ENCODE data around the gene GP5.

The GP5 gene

DNA sequence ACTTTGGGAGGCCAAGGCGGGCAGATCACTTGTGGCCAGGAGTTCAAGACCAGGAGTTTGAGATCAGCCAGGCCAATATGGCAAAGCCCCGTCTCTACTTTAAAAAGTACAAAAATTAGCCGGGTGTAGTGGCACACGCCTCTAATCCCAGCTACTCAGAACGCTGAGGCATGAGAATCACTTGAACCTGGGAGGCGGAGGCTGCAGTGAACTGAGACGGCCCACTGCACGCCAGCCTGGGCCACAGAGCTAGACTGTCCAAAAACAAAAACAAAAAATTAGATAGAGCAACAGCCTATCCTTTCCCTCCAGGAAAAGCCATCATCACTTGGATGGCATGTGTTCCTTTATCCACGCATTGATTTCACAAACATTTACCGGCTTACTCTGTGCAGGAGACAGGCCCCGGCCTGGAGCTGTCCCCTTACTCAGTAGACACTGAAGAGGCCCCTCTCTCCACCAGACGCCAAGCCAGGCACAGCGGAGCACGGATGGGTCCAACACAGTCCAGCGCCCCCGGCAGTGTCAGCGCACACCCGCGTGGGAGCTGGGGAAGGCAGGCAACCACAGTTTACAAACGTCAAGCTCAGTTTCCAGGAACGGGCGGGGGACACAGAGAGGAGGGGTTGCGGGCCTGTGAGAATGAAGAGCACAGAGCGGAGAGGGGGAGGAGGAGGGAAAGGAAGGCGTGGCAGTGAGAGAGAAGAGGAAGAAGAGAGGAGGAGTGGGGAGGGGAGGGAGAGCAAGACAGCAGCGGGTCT lies 3.1 kb downstream of the GP5 start:
- Mint-ChIP-seq H3K9me3 (no peaks in the 10 kb centered on the region), H3K27ac (ENCODE audit: low read depth) (no peak overlapping the region), H3K4me3 (peak overlapping the region; percentile 77), H3K27me3 (peaks cover 58% of the 10 kb centered on the region), H3K36me3 (ENCODE audit: insufficient read depth) (peaks cover 2% of the 10 kb centered on the region), H3K4me1 (peaks cover 40% of the 10 kb centered on the region)
- DNase-seq (ENCODE audit: low spot score in 2 of 2) = no peak
- ATAC-seq (replicated peaks; ENCODE audit: extremely low read depth, poor library complexity, severe bottlenecking) = no peak

- DNase-seq (ENCODE audit: low spot score in 2 of 2) = no peak
- Mint-ChIP-seq H3K9me3 (no peaks in the 10 kb centered on the region), H3K4me1 (peaks cover 39% of the 10 kb centered on the region), H3K27me3 (peaks cover 63% of the 10 kb centered on the region), H3K36me3 (ENCODE audit: insufficient read depth) (peaks cover 2% of the 10 kb centered on the region), H3K27ac (ENCODE audit: low read depth) (no peak overlapping the region), H3K4me3 (no peak overlapping the region)
- ATAC-seq (replicated peaks; ENCODE audit: extremely low read depth, poor library complexity, severe bottlenecking) = no peak
These were observed 3.9 kb downstream of the GP5 start for GRCh38 chr3:194395212-194395611.

- ATAC-seq (replicated peaks; ENCODE audit: extremely low read depth, poor library complexity, severe bottlenecking) (no peak), DNase-seq (ENCODE audit: low spot score in 2 of 2) (no peak)
- H3K9me3 Mint-ChIP-seq = no peaks in the 10 kb centered on the region
- H3K36me3 Mint-ChIP-seq (ENCODE audit: insufficient read depth) = peaks cover 2% of the 10 kb centered on the region
- peaks cover 19% of the 10 kb centered on the region for H3K4me1 Mint-ChIP-seq
- H3K27ac Mint-ChIP-seq (ENCODE audit: low read depth) = no peak overlapping the region
- H3K27me3 Mint-ChIP-seq = peaks cover 44% of the 10 kb centered on the region
- no peak overlapping the region for H3K4me3 Mint-ChIP-seq
These were observed 6.5 kb downstream of the GP5 start for GRCh38 chr3:194392576-194392975.

- no peaks in the 10 kb centered on the region for H3K9me3 Mint-ChIP-seq
- DNase-seq (ENCODE audit: low spot score in 2 of 2) = no peak
- ATAC-seq (replicated peaks; ENCODE audit: extremely low read depth, poor library complexity, severe bottlenecking) = no peak
- H3K36me3 Mint-ChIP-seq (ENCODE audit: insufficient read depth) = peaks cover 1% of the 10 kb centered on the region
- no peak overlapping the region for H3K4me3 Mint-ChIP-seq
- H3K27me3 Mint-ChIP-seq = peaks cover 47% of the 10 kb centered on the region
- no peak overlapping the region for H3K27ac Mint-ChIP-seq (ENCODE audit: low read depth)
- peaks cover 7% of the 10 kb centered on the region for H3K4me1 Mint-ChIP-seq
These were observed 8.2 kb downstream of the GP5 start for GRCh38 chr3:194390835-194391234.

DNA sequence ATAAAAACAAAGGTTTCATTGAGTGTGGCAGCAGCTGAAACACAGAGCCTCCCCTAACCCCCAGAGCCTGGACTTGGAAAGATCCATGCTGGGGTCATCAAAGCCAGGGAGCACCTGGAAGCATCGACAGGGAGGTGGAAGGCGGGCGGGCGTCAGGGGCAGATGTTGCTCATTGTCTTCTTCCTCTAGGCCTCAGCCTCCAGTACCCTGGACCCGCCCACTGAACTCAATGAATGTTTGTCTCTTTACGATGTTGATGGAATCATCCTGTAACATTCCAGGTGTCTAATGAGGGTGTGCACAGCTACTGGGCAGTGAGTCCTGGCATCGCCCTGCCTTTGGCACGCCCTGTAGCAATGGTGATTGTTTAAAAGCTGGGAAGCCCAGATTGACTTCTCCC lies 9.8 kb downstream of the GP5 start:
- H3K36me3 Mint-ChIP-seq (ENCODE audit: insufficient read depth) = no peaks in the 10 kb centered on the region
- DNase-seq (ENCODE audit: low spot score in 2 of 2) (no peak), ATAC-seq (replicated peaks; ENCODE audit: extremely low read depth, poor library complexity, severe bottlenecking) (no peak)
- no peaks in the 10 kb centered on the region for H3K4me1 Mint-ChIP-seq
- no peak overlapping the region for H3K4me3 Mint-ChIP-seq
- H3K9me3 Mint-ChIP-seq = no peaks in the 10 kb centered on the region
- peaks cover 44% of the 10 kb centered on the region for H3K27me3 Mint-ChIP-seq
- H3K27ac Mint-ChIP-seq (ENCODE audit: low read depth) = no peak overlapping the region

- no peaks in the 10 kb centered on the region for H3K4me1 Mint-ChIP-seq
- H3K9me3 Mint-ChIP-seq = no peaks in the 10 kb centered on the region
- no peak overlapping the region for H3K27ac Mint-ChIP-seq (ENCODE audit: low read depth)
- H3K27me3 Mint-ChIP-seq = peaks cover 56% of the 10 kb centered on the region
- ATAC-seq (replicated peaks; ENCODE audit: extremely low read depth, poor library complexity, severe bottlenecking) (no peak), DNase-seq (ENCODE audit: low spot score in 2 of 2) (no peak)
- H3K36me3 Mint-ChIP-seq (ENCODE audit: insufficient read depth) = no peaks in the 10 kb centered on the region
- no peak overlapping the region for H3K4me3 Mint-ChIP-seq
These were observed 11.1 kb downstream of the GP5 start for GRCh38 chr3:194387926-194388418.

- Mint-ChIP-seq H3K4me1 (no peaks in the 10 kb centered on the region), H3K27ac (ENCODE audit: low read depth) (no peak overlapping the region), H3K36me3 (ENCODE audit: insufficient read depth) (no peaks in the 10 kb centered on the region), H3K4me3 (no peak overlapping the region), H3K9me3 (no peaks in the 10 kb centered on the region), H3K27me3 (peaks cover 63% of the 10 kb centered on the region)
- ATAC-seq (replicated peaks; ENCODE audit: extremely low read depth, poor library complexity, severe bottlenecking) (no peak), DNase-seq (ENCODE audit: low spot score in 2 of 2) (no peak)
These were observed 11.8 kb downstream of the GP5 start for GRCh38 chr3:194387276-194387675.

GRCh38 chr3:194386648-194387047 lies 12.4 kb downstream of the GP5 start:
- Mint-ChIP-seq H3K4me1 (no peaks in the 10 kb centered on the region), H3K9me3 (no peaks in the 10 kb centered on the region), H3K27me3 (peaks cover 65% of the 10 kb centered on the region), H3K4me3 (no peak overlapping the region), H3K27ac (ENCODE audit: low read depth) (no peak overlapping the region), H3K36me3 (ENCODE audit: insufficient read depth) (no peaks in the 10 kb centered on the region)
- ATAC-seq (replicated peaks; ENCODE audit: extremely low read depth, poor library complexity, severe bottlenecking) (no peak), DNase-seq (ENCODE audit: low spot score in 2 of 2) (no peak)

DNA sequence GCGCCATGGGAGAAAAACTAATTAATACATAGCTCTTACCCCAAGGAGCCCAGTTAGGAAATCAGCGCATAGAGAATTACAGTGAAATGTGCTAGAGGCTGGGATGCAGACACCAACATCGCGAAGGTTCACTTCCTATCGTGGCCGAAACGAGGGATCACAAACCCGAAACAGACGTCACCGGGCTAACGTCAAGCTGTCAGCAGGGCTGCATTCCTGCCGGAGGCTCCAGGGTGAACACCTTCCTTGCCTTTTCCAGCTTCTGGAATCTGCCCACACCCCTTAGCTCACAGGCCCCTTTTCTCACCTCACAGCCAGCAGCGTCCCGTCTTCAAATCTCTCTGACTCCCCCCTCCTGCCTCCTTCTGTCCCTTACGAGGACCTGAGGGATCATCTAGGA lies 13.0 kb downstream of the GP5 start:
- H3K27me3 Mint-ChIP-seq = peaks cover 65% of the 10 kb centered on the region
- ATAC-seq (replicated peaks; ENCODE audit: extremely low read depth, poor library complexity, severe bottlenecking) = no peak
- no peaks in the 10 kb centered on the region for H3K4me1 Mint-ChIP-seq
- no peak for DNase-seq (ENCODE audit: low spot score in 2 of 2)
- no peaks in the 10 kb centered on the region for H3K36me3 Mint-ChIP-seq (ENCODE audit: insufficient read depth)
- no peak overlapping the region for H3K4me3 Mint-ChIP-seq
- no peaks in the 10 kb centered on the region for H3K9me3 Mint-ChIP-seq
- H3K27ac Mint-ChIP-seq (ENCODE audit: low read depth) = no peak overlapping the region

- Mint-ChIP-seq H3K27ac (ENCODE audit: low read depth) (no peak overlapping the region), H3K4me3 (no peak overlapping the region), H3K9me3 (no peaks in the 10 kb centered on the region), H3K36me3 (ENCODE audit: insufficient read depth) (no peaks in the 10 kb centered on the region), H3K27me3 (peaks cover 65% of the 10 kb centered on the region), H3K4me1 (no peaks in the 10 kb centered on the region)
- no peak for ATAC-seq (replicated peaks; ENCODE audit: extremely low read depth, poor library complexity, severe bottlenecking)
- DNase-seq (ENCODE audit: low spot score in 2 of 2) = no peak
These were observed 14.5 kb downstream of the GP5 start for GRCh38 chr3:194384569-194385001.

- Mint-ChIP-seq H3K4me3 (no peak overlapping the region), H3K4me1 (no peaks in the 10 kb centered on the region), H3K27ac (ENCODE audit: low read depth) (no peak overlapping the region), H3K36me3 (ENCODE audit: insufficient read depth) (no peaks in the 10 kb centered on the region), H3K9me3 (no peaks in the 10 kb centered on the region), H3K27me3 (peaks cover 67% of the 10 kb centered on the region)
- no peak for ATAC-seq (replicated peaks; ENCODE audit: extremely low read depth, poor library complexity, severe bottlenecking)
- no peak for DNase-seq (ENCODE audit: low spot score in 2 of 2)
These were observed 14.9 kb downstream of the GP5 start for GRCh38 chr3:194384156-194384555.

GRCh38 chr3:194383276-194383940 lies 15.7 kb downstream of the GP5 start:
- Mint-ChIP-seq H3K9me3 (no peaks in the 10 kb centered on the region), H3K27ac (ENCODE audit: low read depth) (no peak overlapping the region), H3K27me3 (peaks cover 74% of the 10 kb centered on the region), H3K36me3 (ENCODE audit: insufficient read depth) (no peaks in the 10 kb centered on the region), H3K4me1 (no peaks in the 10 kb centered on the region), H3K4me3 (no peak overlapping the region)
- no peak for ATAC-seq (replicated peaks; ENCODE audit: extremely low read depth, poor library complexity, severe bottlenecking)
- no peak for DNase-seq (ENCODE audit: low spot score in 2 of 2)

- Mint-ChIP-seq H3K27me3 (peaks cover 76% of the 10 kb centered on the region), H3K27ac (ENCODE audit: low read depth) (no peak overlapping the region), H3K9me3 (no peaks in the 10 kb centered on the region), H3K4me1 (no peaks in the 10 kb centered on the region), H3K36me3 (ENCODE audit: insufficient read depth) (no peaks in the 10 kb centered on the region), H3K4me3 (no peak overlapping the region)
- no peak for DNase-seq (ENCODE audit: low spot score in 2 of 2)
- ATAC-seq (replicated peaks; ENCODE audit: extremely low read depth, poor library complexity, severe bottlenecking) = no peak
These were observed 16.2 kb downstream of the GP5 start for GRCh38 chr3:194382892-194383223.
